ENCODE data around the gene SLC4A4. TPM values are rescaled to one million over a fixed set of nuclear protein-coding genes. Genes with fewer than 3 reads are reported as not detected.

Gene SLC4A4
- polyA plus RNA-seq, 1 donor (not counting 4 experiments of a cell fraction or from before 2014, with no cell fraction given) = 0.29 TPM

- TF ChIP-seq EZH2 (IDR thresholded peaks at IDR 0.05; ENCODE audit: low read length) = no peak
- TF ChIP-seq CTCF (optimal IDR thresholded peaks at IDR 0.05 in 1 of 3, IDR thresholded peaks at IDR 0.05 in 1 of 3, conservative IDR thresholded peaks at IDR 0.05 in 1 of 3; ENCODE audit: extremely low read depth in 1 of 3, insufficient read depth in 2 of 3, low read length in 3 of 3) = no peak
- Histone ChIP-seq H3K27ac (ENCODE audit: control insufficient read depth, insufficient read depth, low read length) (no peak overlapping the region), H3K9me1 (ENCODE audit: control insufficient read depth, extremely low read depth, insufficient read depth, low read length) (no peaks in the 10 kb centered on the region), H3K79me2 (ENCODE audit: control insufficient read depth, insufficient read depth, low read length) (no peaks in the 10 kb centered on the region), H3K4me3 (ENCODE audit: control insufficient read depth in 2 of 3, extremely low read depth in 1 of 3, insufficient read depth in 2 of 3, low read depth in 1 of 3, low read length in 3 of 3) (no peak overlapping the region), H2AFZ (ENCODE audit: control insufficient read depth, low read length) (no peak overlapping the region), H4K20me1 (ENCODE audit: control insufficient read depth, extremely low read depth, insufficient read depth, low read length) (no peaks in the 10 kb centered on the region), H3K9me3 (ENCODE audit: control insufficient read depth, low read depth, low read length) (no peaks in the 10 kb centered on the region), H3K36me3 (ENCODE audit: control insufficient read depth in 2 of 2, extremely low read depth in 1 of 2, insufficient read depth in 2 of 2, low read length in 2 of 2) (no peaks in the 10 kb centered on the region), H3K4me1 (ENCODE audit: control insufficient read depth, extremely low read depth, insufficient read depth, low read length) (no peaks in the 10 kb centered on the region), H3K27me3 (ENCODE audit: control insufficient read depth, extremely low read depth, insufficient read depth, low read length) (no peaks in the 10 kb centered on the region), H3K4me2 (ENCODE audit: control insufficient read depth, extremely low read depth, insufficient read depth, low read depth, low read length) (no peak overlapping the region), H3K9ac (ENCODE audit: control insufficient read depth, extremely low read depth, insufficient read depth, low read length) (no peak overlapping the region)
- dilution Hi-C loops (cut with MboI; ENCODE audit: extremely low pct_ligation_motif_present, low sequenced_read_pairs) = no loop called here
- DNase-seq (ENCODE audit: low read depth, low spot score) = no peak
- FAIRE-seq = no peak
These were observed 31.1 kb upstream of the SLC4A4 start for GRCh38 chr4:71307729-71308128.

- H3K4me2 ChIP-seq (ENCODE audit: control insufficient read depth, extremely low read depth, insufficient read depth, low read depth, low read length) = no peak overlapping the region
- no peak overlapping the region for H3K9ac ChIP-seq (ENCODE audit: control insufficient read depth, extremely low read depth, insufficient read depth, low read length)
- H3K4me3 ChIP-seq (ENCODE audit: control insufficient read depth in 2 of 3, extremely low read depth in 1 of 3, insufficient read depth in 2 of 3, low read depth in 1 of 3, low read length in 3 of 3) = no peak overlapping the region
- dilution Hi-C loops (cut with MboI; ENCODE audit: extremely low pct_ligation_motif_present, low sequenced_read_pairs) = no loop called here
- no peaks in the 10 kb centered on the region for H3K9me3 ChIP-seq (ENCODE audit: control insufficient read depth, low read depth, low read length)
- TF ChIP-seq EZH2 (IDR thresholded peaks at IDR 0.05; ENCODE audit: low read length) (no peak), CTCF (optimal IDR thresholded peaks at IDR 0.05 in 1 of 3, IDR thresholded peaks at IDR 0.05 in 1 of 3, conservative IDR thresholded peaks at IDR 0.05 in 1 of 3; ENCODE audit: extremely low read depth in 1 of 3, insufficient read depth in 2 of 3, low read length in 3 of 3) (no peak)
- no peaks in the 10 kb centered on the region for H3K4me1 ChIP-seq (ENCODE audit: control insufficient read depth, extremely low read depth, insufficient read depth, low read length)
- no peak for FAIRE-seq
- H3K27me3 ChIP-seq (ENCODE audit: control insufficient read depth, extremely low read depth, insufficient read depth, low read length) = no peaks in the 10 kb centered on the region
- H4K20me1 ChIP-seq (ENCODE audit: control insufficient read depth, extremely low read depth, insufficient read depth, low read length) = no peaks in the 10 kb centered on the region
- H3K9me1 ChIP-seq (ENCODE audit: control insufficient read depth, extremely low read depth, insufficient read depth, low read length) = no peaks in the 10 kb centered on the region
- no peaks in the 10 kb centered on the region for H3K79me2 ChIP-seq (ENCODE audit: control insufficient read depth, insufficient read depth, low read length)
- no peak overlapping the region for H2AFZ ChIP-seq (ENCODE audit: control insufficient read depth, low read length)
- no peaks in the 10 kb centered on the region for H3K36me3 ChIP-seq (ENCODE audit: control insufficient read depth in 2 of 2, extremely low read depth in 1 of 2, insufficient read depth in 2 of 2, low read length in 2 of 2)
- DNase-seq (ENCODE audit: low read depth, low spot score) = no peak
- H3K27ac ChIP-seq (ENCODE audit: control insufficient read depth, insufficient read depth, low read length) = no peak overlapping the region
These were observed 16.4 kb upstream of the SLC4A4 start for GRCh38 chr4:71322425-71322824.
